GM18873 (cell line): ENCODE data around the gene PIK3CD.

Experiments
- ATAC-seq: cut with Tn5 transposase; IDR thresholded peaks from one replicate; pipeline ENCODE4 v1.9.1; 2021; ENCODE audit warnings: mild to moderate bottlenecking, moderate library complexity, moderate number of reproducible peaks; ENCODE audit not compliant: unreplicated experiment, low FRiP score

Gene PIK3CD

DNA sequence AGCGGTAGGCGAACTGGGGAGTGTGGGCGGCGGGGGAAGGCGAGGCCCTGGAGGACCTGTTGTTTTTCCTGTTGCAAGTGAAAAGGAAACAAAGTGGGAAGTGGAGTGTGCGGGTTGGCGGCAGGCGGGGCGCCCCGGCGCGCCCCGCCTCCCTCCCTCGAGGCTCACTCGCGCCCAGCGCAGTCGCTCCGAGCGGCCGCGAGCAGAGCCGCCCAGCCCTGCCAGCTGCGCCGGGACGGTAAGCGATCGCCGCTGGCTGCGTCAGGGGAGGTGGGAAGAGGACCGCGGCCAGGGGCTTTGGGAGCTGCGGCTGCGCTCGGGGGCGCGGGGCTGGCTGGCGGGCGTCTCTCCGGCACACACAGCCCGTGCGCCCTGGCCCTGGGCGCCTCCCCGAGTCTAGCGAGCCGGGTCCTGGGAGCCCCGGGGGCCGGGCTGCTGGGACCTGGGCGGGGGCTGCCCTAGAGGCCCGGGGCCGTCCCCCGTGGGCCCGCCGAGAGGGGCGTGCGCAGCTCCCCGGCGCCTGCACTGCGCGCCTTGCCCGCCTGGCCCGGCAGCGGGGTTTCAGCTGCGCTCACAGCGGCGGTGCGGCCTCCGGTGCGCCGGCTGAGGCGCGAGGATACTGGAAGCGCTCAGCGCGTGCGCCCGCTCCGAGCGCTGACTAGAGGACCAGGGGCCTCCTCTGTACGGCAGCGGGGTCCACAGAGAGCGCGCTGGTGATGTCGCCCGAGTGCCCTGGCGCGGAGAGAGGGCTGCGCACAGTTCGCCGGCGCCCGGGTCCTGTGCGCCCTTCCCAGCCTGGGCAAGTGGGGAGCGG, at the start of gene PIK3CD:
Gene PIK3CD, plus strand, starts transcription at position 167 of the 814 bp plus-strand sequence. CDS start 58,725 bp downstream, outside the sequence.
- ATAC-seq, result no peak

- no peak for ATAC-seq
These were observed 49.4 kb upstream of the PIK3CD start for GRCh38 chr1:9601942-9602793.

DNA sequence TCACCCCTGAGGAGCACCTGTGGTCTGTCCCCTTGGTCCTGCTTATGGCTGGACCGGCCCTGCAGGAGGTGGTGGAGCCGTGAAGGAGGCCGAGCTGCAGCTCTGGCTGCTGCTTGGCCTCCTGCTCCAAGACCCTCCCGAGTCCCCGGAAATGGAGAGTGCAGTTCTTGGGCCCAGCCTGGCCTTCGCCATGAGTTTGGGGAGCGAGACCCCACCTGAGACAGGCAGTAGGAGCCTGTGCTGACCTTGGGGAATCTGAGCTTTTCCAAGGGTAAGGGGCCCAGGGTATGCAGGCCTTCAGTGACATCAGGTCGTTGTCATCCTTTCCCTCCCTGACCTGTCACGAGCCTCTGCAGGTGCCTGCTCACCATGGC, 48.8 kb upstream of the PIK3CD start:
- ATAC-seq, result no peak

- ATAC-seq, result no peak
These were observed 48.2 kb upstream of the PIK3CD start for GRCh38 chr1:9603307-9603706.

DNA sequence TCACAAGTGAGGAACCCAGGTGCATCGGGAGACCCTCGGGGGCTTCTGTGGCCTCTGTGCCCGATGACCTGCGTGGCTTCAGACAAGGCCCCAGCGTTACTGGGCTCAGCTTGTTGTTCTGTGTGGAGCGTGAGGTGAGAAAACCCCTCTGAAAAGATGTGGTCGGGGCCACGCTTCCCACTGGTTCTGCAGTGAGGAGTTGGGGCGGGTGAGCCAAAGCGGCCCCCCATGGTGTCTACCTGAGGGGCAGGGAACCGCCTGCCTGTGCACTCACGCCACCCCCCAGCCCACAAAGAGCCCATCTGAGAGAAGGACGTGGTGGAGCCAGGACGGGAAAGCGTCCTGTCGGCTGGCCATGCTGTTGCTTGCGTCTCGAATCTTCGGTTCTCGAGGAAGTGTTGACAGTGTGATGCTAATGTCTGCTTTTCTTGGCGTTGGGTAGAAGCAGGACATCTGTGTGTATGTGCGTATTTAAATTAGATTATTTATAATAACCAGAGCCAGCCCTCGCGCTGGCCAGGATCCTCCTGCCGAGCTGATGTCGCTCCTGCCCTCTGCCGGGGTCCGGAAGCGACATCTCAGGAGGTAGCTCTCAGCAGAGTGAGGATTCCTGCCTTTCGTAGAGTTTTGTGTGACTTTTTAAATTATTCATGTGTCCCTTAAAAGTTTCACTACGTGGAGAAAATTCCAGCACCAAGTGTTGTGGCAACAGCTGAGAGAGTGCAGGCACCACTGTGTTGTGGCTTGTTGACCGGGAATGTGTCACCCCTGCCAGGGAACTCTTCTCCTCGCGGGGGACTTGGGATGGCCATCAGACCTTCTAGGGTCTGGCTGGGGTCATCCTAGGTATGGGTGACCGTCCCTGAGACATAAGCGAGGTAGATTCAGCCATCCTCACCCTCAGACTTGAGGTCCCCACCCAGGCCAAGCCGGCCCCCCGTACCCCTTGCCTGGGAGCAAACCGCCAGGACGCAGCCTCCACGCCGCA, 47.5 kb upstream of the PIK3CD start:
- ATAC-seq, result no peak

GRCh38 chr1:9604836-9605235, 46.7 kb upstream of the PIK3CD start:
- no peak for ATAC-seq

DNA sequence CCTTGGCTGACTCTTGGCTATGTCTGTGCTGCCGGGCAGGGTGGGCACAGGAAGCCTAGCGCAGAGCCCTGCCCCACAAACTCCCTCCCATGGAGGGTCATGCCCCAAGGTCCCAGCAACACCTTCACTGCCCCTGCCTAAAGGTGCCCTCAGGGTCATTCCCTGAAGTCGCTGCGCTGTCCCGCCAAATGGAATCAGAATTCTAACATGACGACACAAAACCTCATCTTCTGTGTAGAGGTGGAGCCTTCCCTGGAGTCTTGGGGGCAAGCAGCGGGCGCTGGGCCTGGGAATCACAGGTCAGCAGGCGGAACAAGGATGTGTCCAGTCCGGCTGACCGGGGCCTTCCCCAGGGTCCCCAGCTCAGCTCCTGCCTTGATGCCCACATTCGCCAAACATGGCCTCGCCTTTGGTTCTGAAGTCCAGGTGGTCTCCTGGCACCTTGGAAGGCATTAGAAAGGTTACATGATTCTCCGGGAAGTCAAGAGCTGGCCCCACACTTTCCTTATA, 45.5 kb upstream of the PIK3CD start:
- no peak for ATAC-seq

- no peak for ATAC-seq
These were observed 45.1 kb upstream of the PIK3CD start for GRCh38 chr1:9606458-9606857.

DNA sequence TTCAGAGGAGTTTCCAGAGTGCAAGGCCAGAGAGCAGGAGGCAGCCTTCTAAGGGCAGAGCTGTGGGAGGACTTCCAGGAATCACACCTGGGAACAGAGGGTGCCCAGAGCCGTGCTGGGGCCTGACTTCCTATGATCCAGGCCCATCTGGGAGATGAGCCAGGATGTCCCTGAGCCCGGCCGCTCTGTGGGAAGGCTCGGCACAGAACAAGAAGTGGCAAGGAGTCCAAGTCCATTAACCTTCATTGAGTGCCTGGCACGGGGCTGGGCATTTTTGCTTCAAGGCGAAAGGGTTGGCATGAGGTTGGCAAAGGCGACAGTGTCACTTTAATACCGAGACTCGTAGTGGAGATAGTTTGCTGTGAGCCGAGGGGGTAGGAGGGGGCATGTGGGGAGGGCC, 44.6 kb upstream of the PIK3CD start:
- ATAC-seq, result no peak

- no peak for ATAC-seq
These were observed 44.2 kb upstream of the PIK3CD start for GRCh38 chr1:9607352-9607751.

- ATAC-seq, result no peak
These were observed 41.5 kb upstream of the PIK3CD start for GRCh38 chr1:9609998-9610397.

DNA sequence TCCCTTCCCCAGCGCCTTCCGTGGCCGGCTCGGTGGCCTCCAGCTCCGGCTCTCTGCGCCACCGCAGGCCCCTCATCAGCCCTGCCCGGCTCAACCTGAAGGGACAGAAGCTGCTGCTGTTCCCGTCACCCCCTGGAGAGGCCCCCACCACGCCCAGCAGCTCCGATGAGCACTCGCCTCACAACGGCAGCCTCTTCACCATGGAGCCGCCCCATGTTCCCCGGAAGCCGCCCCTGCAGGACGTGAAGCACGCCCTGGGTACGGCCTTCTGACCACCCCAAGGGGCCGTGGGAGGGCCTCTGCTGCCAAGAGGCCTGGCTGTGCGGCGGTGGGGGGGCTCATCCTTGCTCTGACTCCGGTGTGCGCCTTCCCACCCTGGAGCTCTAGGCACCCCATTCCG, 41.0 kb upstream of the PIK3CD start:
- no peak for ATAC-seq

GRCh38 chr1:9611716-9612115, 39.8 kb upstream of the PIK3CD start:
- no peak for ATAC-seq

GRCh38 chr1:9612162-9612845, 39.2 kb upstream of the PIK3CD start:
- no peak for ATAC-seq

DNA sequence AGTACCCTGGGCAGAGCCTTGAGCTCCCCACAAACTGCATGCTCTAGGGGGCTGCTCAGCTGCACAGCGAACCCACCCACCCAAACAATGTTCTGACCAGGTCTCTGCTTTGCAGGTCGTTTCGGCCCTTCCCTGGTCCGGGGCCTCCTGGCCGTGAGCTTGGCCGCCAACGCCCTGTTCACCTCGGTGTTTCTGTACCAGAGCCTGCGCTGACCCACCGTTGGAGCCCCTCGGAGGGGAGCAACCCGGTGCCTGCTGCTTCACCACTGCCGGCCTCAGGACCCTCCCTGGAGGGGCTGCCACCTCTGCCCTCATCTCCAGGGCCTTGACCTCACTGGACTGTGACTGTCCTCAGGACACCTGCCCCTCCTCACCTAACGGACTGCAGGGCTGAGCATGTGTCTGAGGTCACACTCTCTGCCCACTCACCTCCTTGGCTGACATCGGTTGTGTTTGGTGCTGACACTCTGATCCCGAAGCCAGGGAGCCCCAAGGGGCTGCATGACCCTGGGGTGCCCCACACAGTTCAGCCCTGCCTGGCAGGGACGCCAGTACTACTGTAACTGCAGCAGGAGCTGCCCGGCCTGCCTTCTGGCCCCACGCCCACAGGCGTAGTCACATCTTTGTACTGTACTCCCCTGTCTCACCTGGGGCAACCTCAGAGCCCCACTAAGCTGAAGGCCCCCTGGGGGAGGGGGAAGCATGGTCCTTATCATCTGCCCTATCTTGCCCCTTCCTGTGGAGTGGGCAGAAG, 38.5 kb upstream of the PIK3CD start:
- ATAC-seq, result no peak

DNA sequence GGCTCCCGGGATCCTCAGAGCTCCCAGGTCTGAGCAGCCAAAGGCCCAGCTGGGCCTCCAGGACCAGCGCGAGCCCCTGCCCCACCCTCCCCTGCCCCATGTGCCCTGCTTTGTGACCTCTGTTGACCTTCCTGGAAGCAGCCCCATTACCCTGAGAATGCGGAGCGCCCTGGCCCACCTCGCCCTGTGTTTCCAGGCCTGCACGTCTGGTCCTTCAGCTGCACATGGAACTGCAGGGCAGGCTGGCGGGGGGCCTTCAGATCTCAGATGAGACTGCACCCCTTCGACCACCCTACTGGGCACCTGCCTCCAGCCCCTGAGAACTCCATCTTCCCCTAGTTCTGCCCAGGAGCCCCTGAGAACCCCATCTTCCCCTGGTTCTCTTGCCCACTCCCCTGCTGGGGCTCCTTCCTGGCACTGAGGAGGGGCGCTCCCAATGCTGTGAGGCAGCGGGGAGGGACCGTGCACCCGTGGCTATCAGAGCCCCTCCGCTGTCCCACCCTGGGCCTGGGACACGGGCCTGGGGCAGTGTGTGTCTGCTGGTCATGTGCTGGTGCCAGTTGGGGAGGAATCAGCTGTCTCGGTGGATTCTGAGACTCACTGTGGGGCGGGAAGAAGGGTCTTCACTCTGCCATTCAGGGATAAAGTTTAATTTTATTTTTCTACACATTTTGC, 37.8 kb upstream of the PIK3CD start:
- no peak for ATAC-seq

GRCh38 chr1:9615316-9616063, 36.0 kb upstream of the PIK3CD start:
- no peak for ATAC-seq
